Activated naive CD4-positive, alpha-beta T cell treated with anti-CD3 and anti-CD28 coated beads, Interleukin-2, amount 50 U/mL, for 24 hours (primary cell): ENCODE measurements around the gene CPA1.

Source experiments
- H3K27ac Mint-ChIP-seq: one replicate; pipeline ENCODE4 v1.8.0; 2021; ENCODE audit warnings: mild to moderate bottlenecking, mixed read lengths
- H3K27me3 Mint-ChIP-seq: one replicate; pipeline ENCODE4 v1.8.0; 2021; ENCODE audit warnings: mixed read lengths
- H3K36me3 Mint-ChIP-seq: one replicate; pipeline ENCODE4 v1.8.0; 2021; ENCODE audit warnings: mixed read lengths
- H3K4me1 Mint-ChIP-seq: one replicate; pipeline ENCODE4 v1.8.0; 2021; ENCODE audit warnings: mixed read lengths
- H3K4me3 Mint-ChIP-seq: one replicate; pipeline ENCODE4 v1.8.0; 2021; ENCODE audit warnings: mild to moderate bottlenecking, mixed read lengths
- H3K9me3 Mint-ChIP-seq: one replicate; pipeline ENCODE4 v1.8.0; 2021; ENCODE audit warnings: mixed read lengths

CPA1 gene

DNA sequence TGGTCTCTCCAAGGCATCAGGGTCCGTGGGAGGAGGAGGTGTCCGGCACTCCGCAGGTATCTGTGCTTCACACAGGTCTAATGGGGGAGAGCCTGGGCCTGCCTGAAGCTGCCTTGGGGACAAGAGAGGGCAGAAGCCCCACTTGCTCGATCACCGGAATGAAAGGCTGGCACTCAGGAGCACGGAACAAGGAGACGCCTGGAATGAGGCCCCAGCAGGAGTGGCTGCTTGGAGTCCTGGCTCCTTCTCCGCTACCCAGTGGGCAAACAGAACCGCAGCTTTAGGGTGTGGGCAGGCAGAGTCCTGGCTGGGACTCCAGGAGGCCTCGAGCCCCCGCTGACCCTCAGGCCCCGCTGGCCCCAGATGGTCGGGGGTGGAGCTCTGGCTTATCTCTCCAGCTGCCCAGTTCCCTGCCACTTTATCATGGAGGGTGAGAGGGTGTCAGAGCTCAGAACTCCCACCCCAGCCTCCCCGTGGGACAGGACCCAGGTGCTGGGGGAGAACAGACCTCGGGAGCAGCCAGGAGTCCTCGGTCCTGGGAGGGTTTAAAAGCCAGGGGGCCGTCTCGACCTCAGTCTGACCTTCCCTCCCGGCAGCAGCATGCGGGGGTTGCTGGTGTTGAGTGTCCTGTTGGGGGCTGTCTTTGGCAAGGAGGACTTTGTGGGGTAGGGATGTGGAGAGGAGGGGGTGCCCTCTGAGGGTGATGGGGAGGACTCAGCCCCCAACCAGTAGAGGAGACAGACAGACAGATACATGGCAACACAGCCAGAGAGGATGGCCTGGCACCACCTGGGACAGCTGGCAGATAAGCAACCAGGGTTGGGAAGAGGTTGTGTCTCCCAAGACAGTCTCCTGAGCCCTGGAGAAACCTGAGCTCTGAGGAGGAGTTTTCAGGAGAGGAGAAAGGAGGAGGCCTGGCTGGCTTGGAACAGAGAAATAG is at the start of gene CPA1:
Gene CPA1 (plus strand): TSS at position 574 of the 940 bp plus-strand sequence. CDS start 27 bp downstream, at position 601.
- Mint-ChIP-seq H3K27me3 (no peaks in the 10 kb centered on the region), H3K9me3 (no peaks in the 10 kb centered on the region), H3K4me3 (no peak within 1 kb of the TSS), H3K4me1 (no peaks in the 10 kb centered on the region), H3K36me3 (no peaks in the 10 kb centered on the region), H3K27ac (no peak within 1 kb of the TSS)

- no peak overlapping the region for H3K27ac Mint-ChIP-seq
- no peaks in the 10 kb centered on the region for H3K9me3 Mint-ChIP-seq
- no peaks in the 10 kb centered on the region for H3K36me3 Mint-ChIP-seq
- no peaks in the 10 kb centered on the region for H3K4me1 Mint-ChIP-seq
- H3K4me3 Mint-ChIP-seq: no peak overlapping the region
- H3K27me3 Mint-ChIP-seq: no peaks in the 10 kb centered on the region
Measured at GRCh38 chr7:130332259-130333053, 47.8 kb upstream of the CPA1 start.

DNA sequence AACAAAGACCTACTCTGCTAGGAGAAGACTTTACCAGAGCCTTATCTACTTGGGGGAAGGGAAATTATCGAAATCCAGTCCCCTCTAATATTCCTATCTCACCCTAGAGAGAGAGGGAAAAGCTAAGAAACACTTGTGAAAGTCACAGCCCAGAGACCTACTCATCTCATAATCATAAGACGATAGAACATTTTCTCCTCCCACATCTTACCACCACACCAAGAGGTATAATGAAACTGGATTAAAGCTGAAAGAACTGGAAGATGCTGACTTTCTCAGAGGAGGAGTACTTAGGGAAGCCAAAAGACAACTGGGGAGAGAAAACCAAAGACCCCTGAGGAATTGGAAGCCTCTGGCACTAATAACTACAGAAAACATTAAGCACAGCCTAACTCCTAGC is 46.5 kb upstream of the CPA1 start:
- H3K4me3 Mint-ChIP-seq: no peak overlapping the region
- H3K36me3 Mint-ChIP-seq: no peaks in the 10 kb centered on the region
- no peaks in the 10 kb centered on the region for H3K9me3 Mint-ChIP-seq
- no peaks in the 10 kb centered on the region for H3K27me3 Mint-ChIP-seq
- no peaks in the 10 kb centered on the region for H3K4me1 Mint-ChIP-seq
- no peak overlapping the region for H3K27ac Mint-ChIP-seq

GRCh38 chr7:130334274-130334673 is 46.0 kb upstream of the CPA1 start:
- no peaks in the 10 kb centered on the region for H3K4me1 Mint-ChIP-seq
- no peaks in the 10 kb centered on the region for H3K27me3 Mint-ChIP-seq
- no peak overlapping the region for H3K4me3 Mint-ChIP-seq
- no peaks in the 10 kb centered on the region for H3K36me3 Mint-ChIP-seq
- no peaks in the 10 kb centered on the region for H3K9me3 Mint-ChIP-seq
- H3K27ac Mint-ChIP-seq: no peak overlapping the region

- Mint-ChIP-seq H3K9me3 (no peaks in the 10 kb centered on the region), H3K4me1 (no peaks in the 10 kb centered on the region), H3K36me3 (no peaks in the 10 kb centered on the region), H3K27ac (no peak overlapping the region), H3K27me3 (no peaks in the 10 kb centered on the region), H3K4me3 (no peak overlapping the region)
Measured at GRCh38 chr7:130337410-130337971, 42.8 kb upstream of the CPA1 start.

DNA sequence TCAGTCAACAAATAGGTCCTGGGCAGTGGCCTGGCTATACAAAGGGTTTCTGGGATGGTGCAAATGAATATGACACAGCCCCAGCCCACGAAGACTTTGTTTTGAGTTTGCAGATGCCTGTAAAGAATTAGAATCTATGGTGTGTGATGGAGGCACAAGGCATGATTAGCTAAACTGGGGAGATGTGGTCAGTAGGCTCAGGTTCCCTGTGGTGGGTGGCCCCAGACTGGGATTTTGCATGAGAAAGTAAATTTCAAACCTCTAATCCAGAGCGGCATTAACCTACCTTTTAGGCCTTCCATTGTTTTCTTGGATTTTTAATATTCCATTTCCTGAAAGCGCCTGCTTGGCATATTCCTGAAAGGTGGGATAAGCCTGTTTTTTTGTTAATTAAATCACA is 42.1 kb upstream of the CPA1 start:
- H3K27me3 Mint-ChIP-seq: no peaks in the 10 kb centered on the region
- no peaks in the 10 kb centered on the region for H3K9me3 Mint-ChIP-seq
- no peaks in the 10 kb centered on the region for H3K36me3 Mint-ChIP-seq
- H3K4me1 Mint-ChIP-seq: no peaks in the 10 kb centered on the region
- H3K27ac Mint-ChIP-seq: no peak overlapping the region
- no peak overlapping the region for H3K4me3 Mint-ChIP-seq

DNA sequence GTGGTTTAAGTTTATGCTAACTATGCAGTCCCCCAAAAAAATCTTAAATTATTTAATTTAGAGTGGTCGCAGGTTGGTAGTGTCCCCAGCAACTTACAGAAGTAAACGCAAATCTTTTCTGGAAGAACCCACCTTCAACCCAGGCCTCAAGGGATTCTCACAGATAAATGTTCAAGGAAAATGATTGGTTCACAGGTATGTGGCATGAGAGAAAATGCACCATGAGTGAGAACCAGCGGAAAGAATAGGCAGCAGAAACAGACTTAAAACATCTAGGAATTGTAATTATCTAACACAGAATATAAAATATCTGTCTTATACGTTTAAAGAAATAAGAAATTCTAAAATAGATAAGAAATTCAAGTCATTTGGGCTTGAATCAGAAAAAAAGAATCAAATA is 38.4 kb upstream of the CPA1 start:
- no peaks in the 10 kb centered on the region for H3K4me1 Mint-ChIP-seq
- H3K36me3 Mint-ChIP-seq: no peaks in the 10 kb centered on the region

GRCh38 chr7:130342701-130343380 is 37.5 kb upstream of the CPA1 start:
- Mint-ChIP-seq H3K4me3 (no peak overlapping the region), H3K36me3 (no peaks in the 10 kb centered on the region), H3K27ac (no peak overlapping the region), H3K9me3 (no peaks in the 10 kb centered on the region), H3K4me1 (no peaks in the 10 kb centered on the region), H3K27me3 (no peaks in the 10 kb centered on the region)

More for the DNA sequence above, 38.4 kb upstream of the CPA1 start:
- Mint-ChIP-seq H3K9me3 (no peaks in the 10 kb centered on the region), H3K4me3 (no peak overlapping the region), H3K27me3 (no peaks in the 10 kb centered on the region), H3K27ac (no peak overlapping the region)

GRCh38 chr7:130344271-130344866 is 35.9 kb upstream of the CPA1 start, which contains the start of gene CPA5:
CPA5 (plus strand) TSS chr7:130344816; CDS start chr7:130346486, 1,670 bp downstream.
- Mint-ChIP-seq H3K27me3 (no peaks in the 10 kb centered on the region), H3K4me1 (no peaks in the 10 kb centered on the region), H3K4me3 (no peak within 1 kb of the TSS), H3K36me3 (no peaks in the 10 kb centered on the region), H3K9me3 (no peaks in the 10 kb centered on the region), H3K27ac (no peak within 1 kb of the TSS)

- Mint-ChIP-seq H3K9me3 (no peaks in the 10 kb centered on the region), H3K4me1 (no peaks in the 10 kb centered on the region), H3K27ac (no peak overlapping the region), H3K4me3 (no peak overlapping the region), H3K27me3 (no peaks in the 10 kb centered on the region), H3K36me3 (no peaks in the 10 kb centered on the region)
Measured at GRCh38 chr7:130345136-130345535, 35.2 kb upstream of the CPA1 start.

DNA sequence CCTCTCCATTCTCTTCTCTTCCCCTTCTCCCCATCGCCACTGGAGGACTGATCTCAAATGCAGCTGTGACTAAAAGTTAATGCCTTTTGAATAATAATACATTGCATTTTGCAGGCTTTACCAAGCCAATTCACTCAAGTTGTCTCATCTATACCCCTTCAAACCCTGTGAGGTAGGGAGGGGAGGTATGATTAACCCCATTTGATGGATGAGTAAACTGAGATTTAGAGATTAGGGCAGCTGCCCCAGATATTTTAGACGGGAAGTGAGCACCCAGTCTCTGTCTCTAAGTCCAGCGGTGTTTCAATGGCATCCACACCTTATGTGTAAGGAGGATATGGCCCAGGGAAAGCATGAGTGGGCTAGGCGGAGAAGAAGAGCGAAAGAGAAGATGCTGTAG is 34.6 kb upstream of the CPA1 start:
- Mint-ChIP-seq H3K4me1 (no peaks in the 10 kb centered on the region), H3K9me3 (no peaks in the 10 kb centered on the region), H3K27me3 (no peaks in the 10 kb centered on the region), H3K27ac (no peak overlapping the region), H3K36me3 (no peaks in the 10 kb centered on the region), H3K4me3 (no peak overlapping the region)

DNA sequence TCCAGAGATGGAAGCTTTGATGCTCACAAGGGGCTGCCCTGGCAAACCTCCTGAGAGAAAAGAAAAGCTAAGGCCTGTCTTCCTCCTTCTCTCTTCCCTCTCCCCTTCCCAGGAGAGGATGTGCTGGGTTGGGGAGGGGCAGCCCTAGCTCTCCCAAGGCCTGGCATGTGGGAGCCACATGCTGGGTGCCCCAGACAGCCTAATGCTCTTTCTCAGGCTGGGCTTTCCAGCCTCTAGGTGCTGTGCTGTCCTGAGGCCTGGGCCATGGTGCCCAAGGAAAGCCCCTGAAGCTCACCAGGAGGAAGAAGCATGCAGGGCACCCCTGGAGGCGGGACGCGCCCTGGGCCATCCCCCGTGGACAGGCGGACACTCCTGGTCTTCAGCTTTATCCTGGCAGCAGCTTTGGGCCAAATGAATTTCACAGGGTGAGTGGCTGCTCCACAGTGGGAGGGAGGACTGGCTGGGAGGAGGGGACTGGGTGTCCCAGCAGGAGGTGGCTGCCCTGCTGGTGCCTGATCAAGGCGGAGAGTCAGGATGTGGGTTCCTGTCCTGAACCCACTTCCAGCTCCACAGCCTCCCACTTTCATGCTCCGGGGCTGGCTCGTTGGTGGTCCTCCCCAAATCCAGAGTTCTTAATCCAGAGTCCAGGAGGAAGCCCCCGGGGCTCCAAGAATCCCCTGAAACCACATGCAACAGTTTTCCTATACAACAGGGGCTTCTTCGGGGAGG is 34.0 kb upstream of the CPA1 start:
- Mint-ChIP-seq H3K27ac (no peak overlapping the region), H3K4me3 (no peak overlapping the region)

GRCh38 chr7:130346941-130347340 is 33.4 kb upstream of the CPA1 start:
- Mint-ChIP-seq H3K27ac (no peak overlapping the region), H3K9me3 (no peaks in the 10 kb centered on the region), H3K36me3 (no peaks in the 10 kb centered on the region), H3K4me3 (no peak overlapping the region), H3K4me1 (no peaks in the 10 kb centered on the region), H3K27me3 (no peaks in the 10 kb centered on the region)

More for the DNA sequence above, 34.0 kb upstream of the CPA1 start:
- no peaks in the 10 kb centered on the region for H3K4me1 Mint-ChIP-seq
- no peaks in the 10 kb centered on the region for H3K36me3 Mint-ChIP-seq
- H3K9me3 Mint-ChIP-seq: no peaks in the 10 kb centered on the region
- H3K27me3 Mint-ChIP-seq: no peaks in the 10 kb centered on the region

DNA sequence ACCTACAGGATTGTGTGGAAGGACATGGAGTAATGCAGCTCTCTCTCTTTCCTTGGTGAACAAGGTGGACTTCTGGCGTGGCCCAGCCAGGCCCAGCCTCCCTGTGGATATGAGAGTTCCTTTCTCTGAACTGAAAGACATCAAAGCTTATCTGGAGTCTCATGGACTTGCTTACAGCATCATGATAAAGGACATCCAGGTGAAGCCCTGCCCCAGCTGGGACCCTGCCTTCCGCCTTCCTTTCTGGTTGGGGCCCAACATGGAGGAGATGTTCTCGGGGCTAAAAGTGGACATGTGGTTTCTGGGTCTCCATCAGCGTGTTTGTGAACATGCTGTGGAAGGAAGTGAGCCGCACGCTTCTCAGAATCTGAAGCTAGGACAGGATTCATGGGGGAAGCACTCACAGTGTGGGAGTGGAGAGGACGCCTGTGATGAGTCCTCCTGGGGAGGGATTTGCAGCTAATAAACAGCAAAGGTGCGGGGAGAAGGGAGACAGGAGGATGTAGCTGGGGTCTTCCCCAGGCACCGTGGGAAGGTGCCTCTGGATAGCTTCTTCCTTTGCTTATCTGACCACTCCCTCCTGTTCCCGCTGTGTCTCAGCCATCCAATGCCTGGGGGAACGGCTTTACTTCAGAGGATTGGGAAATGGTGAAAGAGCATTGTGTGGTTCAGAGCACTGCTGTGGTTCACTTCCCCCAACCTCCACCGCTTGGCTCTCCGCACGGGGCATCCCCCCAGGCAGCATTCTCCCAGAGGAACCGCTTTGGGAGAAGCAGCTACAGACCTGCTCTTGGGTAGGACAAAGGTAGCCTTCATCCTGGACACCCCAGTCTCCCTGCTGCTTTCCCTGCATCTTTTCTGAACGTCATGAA is 30.1 kb upstream of the CPA1 start:
- H3K4me1 Mint-ChIP-seq: no peaks in the 10 kb centered on the region
- no peaks in the 10 kb centered on the region for H3K27me3 Mint-ChIP-seq
- no peak overlapping the region for H3K4me3 Mint-ChIP-seq
- no peaks in the 10 kb centered on the region for H3K9me3 Mint-ChIP-seq
- no peak overlapping the region for H3K27ac Mint-ChIP-seq
- no peaks in the 10 kb centered on the region for H3K36me3 Mint-ChIP-seq
